ENCODE results near the gene VPS29. TPM values are rescaled to one million over a fixed set of nuclear protein-coding genes. Genes with fewer than 3 reads are reported as not detected.

The VPS29 gene
- total and polyA plus RNA-seq, 12 donors: 83.7 to 175 (median 91.5) TPM

DNA sequence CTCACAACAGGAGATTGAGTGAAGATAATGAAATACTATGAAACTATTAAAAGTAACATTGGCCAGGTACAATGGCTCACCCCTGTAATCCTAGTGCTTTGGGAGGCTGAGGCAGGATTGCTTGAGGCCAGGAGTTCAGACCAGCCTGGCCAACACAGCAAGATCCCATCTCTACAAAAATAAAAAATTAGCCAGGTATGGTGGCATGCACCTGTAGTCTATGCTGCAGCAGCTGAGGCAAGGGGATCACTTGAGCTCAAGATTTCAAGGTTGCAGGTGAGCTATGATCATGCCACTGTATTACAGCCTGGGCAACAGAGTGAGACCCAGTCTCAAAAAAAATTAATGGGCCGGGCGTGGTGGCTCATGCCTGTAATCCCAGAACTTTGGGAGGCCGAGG is 15.1 kb upstream of the VPS29 start:
- ATAC-seq: no peak
- Histone ChIP-seq H3K4me3 (no peak overlapping the region), H3K27me3 (no peaks in the 10 kb centered on the region), H3K36me3 (no peaks in the 10 kb centered on the region), H3K9me3 (no peaks in the 10 kb centered on the region), H3K4me1 (peaks cover 0 to 5% (median 0%) of the 10 kb centered on the region in 9 donors), H3K27ac (no peak overlapping the region)
- no peak for TF ChIP-seq CTCF (IDR thresholded peaks at IDR 0.05)
- DNase-seq: no peak
- intact Hi-C loops (cut with DNase I): loop anchor here in 4 of 10 donors (10.0 kb wide), 4 partner anchors 62 to 368 kb away; partner anchors contain the start of gene ARPC3 (in 1 of the 4)
- 90 to 94% methylated on average over 3 of the region's 3 CpGs for WGBS, 2 donors

GRCh38 chr12:110514363-110514762 is 12.5 kb upstream of the VPS29 start:
- no peak for TF ChIP-seq CTCF (IDR thresholded peaks at IDR 0.05)
- peaks cover 0 to 5% (median 0%) of the 10 kb centered on the region in 9 donors for H3K4me1 ChIP-seq
- H3K4me3 ChIP-seq: no peak overlapping the region
- DNase-seq (no peak), ATAC-seq (no peak)
- no peaks in the 10 kb centered on the region for H3K27me3 ChIP-seq
- WGBS, 2 donors: 84 to 100% methylated on average over 1 of the region's 1 CpG
- H3K36me3 ChIP-seq: no peaks in the 10 kb centered on the region
- H3K9me3 ChIP-seq: no peaks in the 10 kb centered on the region
- H3K27ac ChIP-seq: no peak overlapping the region
- intact Hi-C loops (cut with DNase I): loop anchor here in 9 of 10 donors (5.0 to 10.0 kb wide), 8 partner anchors 60 to 373 kb away; partner anchors contain the start of gene ARPC3 (in 1 of the 9)

GRCh38 chr12:110513842-110514241 is 11.9 kb upstream of the VPS29 start:
- intact Hi-C loops (cut with DNase I): loop anchor here (2.0 to 10.0 kb wide), 10 partner anchors 59 to 373 kb away; partner anchors contain the start of gene ARPC3 (in 1 of the 10)
- 66 to 68% methylated on average over 6 of the region's 6 CpGs for WGBS, 2 donors
- Histone ChIP-seq H3K4me1 (peaks cover 0 to 5% (median 0%) of the 10 kb centered on the region in 9 donors), H3K4me3 (no peak overlapping the region), H3K9me3 (no peaks in the 10 kb centered on the region), H3K27ac (no peak overlapping the region), H3K27me3 (no peaks in the 10 kb centered on the region), H3K36me3 (no peaks in the 10 kb centered on the region)
- ATAC-seq (no peak), DNase-seq (no peak)
- no peak for TF ChIP-seq CTCF (IDR thresholded peaks at IDR 0.05)

DNA sequence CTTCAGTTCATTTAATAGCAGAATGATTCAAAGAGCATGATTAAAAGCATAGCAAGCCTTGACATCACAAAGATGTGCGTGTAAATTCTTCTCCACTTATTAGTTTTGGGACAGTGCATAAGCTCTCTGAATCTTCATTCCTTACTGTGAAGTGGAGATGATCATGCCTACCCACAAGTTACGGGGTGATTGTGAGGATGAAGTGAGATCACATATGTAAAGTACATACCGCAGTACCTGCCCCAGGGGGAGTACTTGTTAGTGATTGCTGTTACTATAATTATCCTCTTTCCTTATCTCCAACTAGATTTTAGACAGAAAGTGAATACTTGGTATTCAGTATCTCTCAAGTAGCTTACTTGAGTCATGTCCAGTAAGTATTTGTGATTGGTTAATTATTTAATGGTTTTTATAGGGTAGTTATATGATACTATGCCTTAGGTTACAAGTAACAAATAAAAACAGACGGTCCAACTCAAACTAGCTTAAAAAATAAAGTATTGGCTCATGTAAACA is 6.2 kb upstream of the VPS29 start:
- WGBS, 2 donors: 85 to 89% methylated on average over 4 of the region's 4 CpGs

More for the DNA sequence above, 6.2 kb upstream of the VPS29 start:
- Histone ChIP-seq H3K9me3 (no peaks in the 10 kb centered on the region), H3K27ac (no peak overlapping the region), H3K36me3 (no peaks in the 10 kb centered on the region), H3K4me1 (peaks cover 0 to 5% (median 0%) of the 10 kb centered on the region in 9 donors), H3K4me3 (no peak overlapping the region), H3K27me3 (no peaks in the 10 kb centered on the region)
- intact Hi-C loops (cut with DNase I): loop anchor here in 3 of 10 donors (10.0 kb wide), 2 partner anchors 187 to 317 kb away; no protein-coding TSS in a partner anchor
- ATAC-seq: no peak
- no peak for TF ChIP-seq CTCF (IDR thresholded peaks at IDR 0.05)
- DNase-seq: no peak

All from heart right ventricle (tissue), 16 donors.